Endothelial cell (in vitro differentiated cells): ENCODE results near the gene BNC2. TPM values are rescaled to one million over a fixed set of nuclear protein-coding genes. Genes with fewer than 3 reads are reported as not detected.

Experiments
- DNase-seq: peaks from one replicate; pipeline ENCODE4 v3.0.0; 2021; ENCODE audit warnings: low spot score
- H3K27ac Mint-ChIP-seq: one replicate; pipeline ENCODE4 v1.8.0; 2021; ENCODE audit warnings: mixed read lengths, inconsistent platforms; ENCODE audit not compliant: unreplicated experiment
- H3K27me3 Mint-ChIP-seq: one replicate; pipeline ENCODE4 v1.8.0; 2021; ENCODE audit warnings: mild to moderate bottlenecking, moderate library complexity, mixed read lengths, inconsistent platforms; ENCODE audit not compliant: unreplicated experiment
- H3K36me3 Mint-ChIP-seq: one replicate; pipeline ENCODE4 v1.8.0; 2021; ENCODE audit warnings: mild to moderate bottlenecking, low read depth, mixed read lengths, inconsistent platforms; ENCODE audit not compliant: unreplicated experiment
- H3K4me1 Mint-ChIP-seq: one replicate; pipeline ENCODE4 v1.8.0; 2021; ENCODE audit warnings: mild to moderate bottlenecking, mixed read lengths, inconsistent platforms; ENCODE audit not compliant: unreplicated experiment
- H3K4me3 Mint-ChIP-seq: one replicate; pipeline ENCODE4 v1.8.0; 2021; ENCODE audit warnings: mild to moderate bottlenecking, mixed read lengths, inconsistent platforms; ENCODE audit not compliant: unreplicated experiment
- H3K9me3 Mint-ChIP-seq: one replicate; pipeline ENCODE4 v1.8.0; 2021; ENCODE audit warnings: mixed read lengths, inconsistent platforms; ENCODE audit not compliant: unreplicated experiment
- CTCF ChIP-seq: fragments of 200-600 bp; sonication (generic); IDR thresholded peaks from one replicate; pipeline ENCODE4 v1.5.0; 2021; ENCODE audit warnings: antibody characterized with exemption; ENCODE audit not compliant: unreplicated experiment
- total RNA-seq: library from RNA; stranded (reverse); fragmentation: NEBNext Ultra II Directional; extraction: Animal tissue kit (Norgen Biotek cat#: 25700); gene quantifications from one replicate; pipeline ENCODE4 v1.2.1, GENCODE V29; 2021; ENCODE audit not compliant: unreplicated experiment

The BNC2 gene
- total RNA-seq, 1 donor from 2014 or later, result 20.1 TPM

- H3K4me1 Mint-ChIP-seq, result peaks cover 19% of the 10 kb centered on the region
- peaks cover 2% of the 10 kb centered on the region for H3K27me3 Mint-ChIP-seq
- TF ChIP-seq CTCF, result no peak
- no peaks in the 10 kb centered on the region for H3K36me3 Mint-ChIP-seq
- no peaks in the 10 kb centered on the region for H3K9me3 Mint-ChIP-seq
- DNase-seq, result no peak
- H3K4me3 Mint-ChIP-seq, result no peak overlapping the region
- H3K27ac Mint-ChIP-seq, result no peak overlapping the region
Measured at GRCh38 chr9:16725066-16725465, 145.4 kb downstream of the BNC2 start.

- TF ChIP-seq CTCF, result no peak
- Mint-ChIP-seq H3K4me3 (no peak overlapping the region), H3K27ac (no peak overlapping the region), H3K36me3 (no peaks in the 10 kb centered on the region), H3K27me3 (peaks cover 2% of the 10 kb centered on the region), H3K4me1 (peaks cover 3% of the 10 kb centered on the region), H3K9me3 (no peaks in the 10 kb centered on the region)
- no peak for DNase-seq
Measured at GRCh38 chr9:16721972-16722371, 148.5 kb downstream of the BNC2 start.

GRCh38 chr9:16720386-16720785 lies 150.1 kb downstream of the BNC2 start:
- Mint-ChIP-seq H3K27ac (no peak overlapping the region), H3K4me1 (no peaks in the 10 kb centered on the region), H3K36me3 (no peaks in the 10 kb centered on the region), H3K9me3 (no peaks in the 10 kb centered on the region), H3K4me3 (no peak overlapping the region), H3K27me3 (no peaks in the 10 kb centered on the region)
- no peak for DNase-seq
- no peak for TF ChIP-seq CTCF

DNA sequence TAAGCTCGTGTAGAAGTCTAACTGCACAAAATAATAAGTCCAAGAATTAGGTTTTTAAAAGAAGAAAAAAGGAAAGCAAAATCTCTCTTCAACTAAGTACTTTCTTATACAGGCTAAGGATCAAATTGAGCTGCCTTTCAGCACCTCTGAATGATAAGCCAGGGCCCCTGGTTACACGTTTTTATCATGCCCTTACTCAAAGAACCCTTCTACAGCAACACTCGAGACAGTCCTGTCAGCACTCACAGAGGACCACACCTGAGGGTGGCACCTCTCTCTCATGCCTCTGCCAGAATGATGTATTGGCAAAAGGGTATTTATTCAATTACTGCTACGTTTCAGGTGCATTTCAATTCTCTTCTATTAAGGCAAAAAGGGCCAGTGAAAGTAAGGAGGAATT lies 150.5 kb downstream of the BNC2 start:
- Mint-ChIP-seq H3K4me1 (no peaks in the 10 kb centered on the region), H3K27me3 (no peaks in the 10 kb centered on the region), H3K36me3 (no peaks in the 10 kb centered on the region), H3K27ac (no peak overlapping the region), H3K9me3 (no peaks in the 10 kb centered on the region), H3K4me3 (no peak overlapping the region)
- DNase-seq, result no peak
- no peak for TF ChIP-seq CTCF

DNA sequence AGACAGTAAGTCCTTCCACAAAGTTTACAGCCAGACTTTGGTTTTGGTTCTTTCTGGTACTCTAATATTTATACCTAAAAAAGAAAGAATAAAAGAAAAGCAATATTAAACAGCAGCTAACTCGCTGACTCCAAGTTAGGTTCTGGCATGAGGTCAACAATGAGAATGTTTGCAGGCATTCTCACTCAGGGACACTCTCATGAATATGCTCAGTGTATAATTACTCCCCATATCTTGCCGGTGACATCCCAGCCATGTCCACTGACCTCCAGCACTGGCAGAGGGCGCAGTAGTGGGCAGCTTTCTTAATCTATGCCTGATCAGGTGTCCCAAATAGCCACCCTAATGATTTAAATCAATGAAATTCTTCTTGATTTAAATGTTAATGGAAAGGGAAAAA lies 151.5 kb downstream of the BNC2 start:
- no peak for TF ChIP-seq CTCF
- Mint-ChIP-seq H3K27ac (no peak overlapping the region), H3K4me1 (peaks cover 6% of the 10 kb centered on the region), H3K27me3 (no peaks in the 10 kb centered on the region), H3K36me3 (no peaks in the 10 kb centered on the region), H3K4me3 (no peak overlapping the region), H3K9me3 (no peaks in the 10 kb centered on the region)
- DNase-seq, result no peak
